C4-2B (cell line): Measurements from ENCODE around the gene OPTC.

ENCODE experiments used
- CTCF ChIP-seq: fragments of 450-650 bp; conservative IDR thresholded peaks from 2 replicates; pipeline ENCODE4 v1.5.1; 2017; ENCODE audit warnings: mild to moderate bottlenecking
- ZFX ChIP-seq: fragments of 450-650 bp; IDR thresholded peaks from 2 replicates; pipeline ENCODE4 v1.6.1; 2017

DNA sequence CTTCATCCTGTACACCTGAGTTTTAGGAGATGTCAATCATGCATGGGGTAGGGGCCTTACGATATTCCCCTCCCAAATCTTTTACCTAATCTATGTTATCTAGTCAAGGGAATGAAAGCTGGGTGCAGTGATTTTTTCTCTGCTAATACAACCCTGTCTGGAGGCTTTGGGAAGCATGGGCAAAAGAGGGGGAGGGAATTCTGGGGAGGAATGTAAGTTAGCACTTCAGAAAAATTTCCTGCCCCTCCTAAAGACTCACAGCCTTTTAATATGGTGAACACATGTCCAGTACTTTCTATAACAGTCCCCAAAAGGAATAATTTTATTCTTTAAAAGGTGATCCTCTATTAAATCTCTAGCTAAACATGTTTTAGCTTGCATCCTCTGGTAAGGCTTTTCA is 44.0 kb upstream of the OPTC start:
- no peak for TF ChIP-seq CTCF
- TF ChIP-seq ZFX, result no peak
